D721Med (cell line): ENCODE data around the gene GRIA4.

Experiments
- DNase-seq: peaks from one replicate; pipeline ENCODE4 v3.0.0; 2011; ENCODE audit warnings: low spot score; ENCODE audit not compliant: insufficient read length
- FAIRE-seq: peaks from 2 replicates; lab custom pipeline; 2011; peaks lifted over from hg19 to GRCh38; lab: Jason Lieb, UNC
- TF ChIP-seq, protein P1 (sequence below): IDR thresholded peaks from 2 replicates; pipeline ENCODE4 v1.5.1; 2012; ENCODE audit warnings: mild to moderate bottlenecking, control low read depth; ENCODE audit not compliant: insufficient read depth; ENCODE audit errors: missing control alignments

The GRIA4 gene

DNA sequence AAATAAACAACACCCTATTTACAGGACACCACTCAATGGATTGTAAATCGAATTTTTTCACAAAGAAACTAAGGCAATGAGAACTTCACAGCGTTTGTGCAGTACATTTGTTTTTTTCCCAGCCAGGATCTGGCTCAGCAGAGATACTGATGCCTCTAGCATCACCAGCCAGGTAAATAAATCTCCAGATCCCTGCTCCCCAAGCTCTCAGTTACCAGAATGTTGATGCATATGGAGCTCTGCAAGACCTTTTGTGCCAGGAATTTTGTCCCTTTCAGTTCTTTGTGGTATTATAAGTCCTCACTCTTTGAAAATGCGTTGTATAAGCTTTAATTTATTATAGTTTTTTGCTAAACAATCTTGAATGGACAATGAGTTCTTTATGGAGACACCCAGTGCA is 274.6 kb downstream of the GRIA4 start:
- FAIRE-seq (no peak), DNase-seq (no peak)
- TF ChIP-seq, protein P1, sequence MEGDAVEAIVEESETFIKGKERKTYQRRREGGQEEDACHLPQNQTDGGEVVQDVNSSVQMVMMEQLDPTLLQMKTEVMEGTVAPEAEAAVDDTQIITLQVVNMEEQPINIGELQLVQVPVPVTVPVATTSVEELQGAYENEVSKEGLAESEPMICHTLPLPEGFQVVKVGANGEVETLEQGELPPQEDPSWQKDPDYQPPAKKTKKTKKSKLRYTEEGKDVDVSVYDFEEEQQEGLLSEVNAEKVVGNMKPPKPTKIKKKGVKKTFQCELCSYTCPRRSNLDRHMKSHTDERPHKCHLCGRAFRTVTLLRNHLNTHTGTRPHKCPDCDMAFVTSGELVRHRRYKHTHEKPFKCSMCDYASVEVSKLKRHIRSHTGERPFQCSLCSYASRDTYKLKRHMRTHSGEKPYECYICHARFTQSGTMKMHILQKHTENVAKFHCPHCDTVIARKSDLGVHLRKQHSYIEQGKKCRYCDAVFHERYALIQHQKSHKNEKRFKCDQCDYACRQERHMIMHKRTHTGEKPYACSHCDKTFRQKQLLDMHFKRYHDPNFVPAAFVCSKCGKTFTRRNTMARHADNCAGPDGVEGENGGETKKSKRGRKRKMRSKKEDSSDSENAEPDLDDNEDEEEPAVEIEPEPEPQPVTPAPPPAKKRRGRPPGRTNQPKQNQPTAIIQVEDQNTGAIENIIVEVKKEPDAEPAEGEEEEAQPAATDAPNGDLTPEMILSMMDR: no peak

DNA sequence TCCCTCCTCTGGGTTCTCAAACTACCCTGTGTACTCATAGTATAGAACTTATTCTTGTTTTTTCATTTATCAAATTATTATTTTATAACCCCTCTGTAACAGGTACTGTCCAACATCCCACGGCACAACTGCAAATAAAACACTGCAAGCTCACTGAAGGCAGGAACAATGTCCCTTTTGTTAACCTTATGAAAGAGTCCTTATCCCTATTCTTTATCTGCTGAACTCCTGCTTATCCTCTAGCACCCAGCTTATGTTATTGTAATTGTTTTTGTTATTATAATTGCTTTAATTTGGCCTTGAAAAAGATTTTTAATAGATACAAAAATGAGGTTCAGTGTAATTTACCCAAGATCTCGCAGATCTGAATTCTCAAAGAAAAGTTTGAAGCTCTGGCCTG is 281.8 kb downstream of the GRIA4 start:
- no peak for DNase-seq
- TF ChIP-seq, protein P1: no peak
- FAIRE-seq: no peak

DNA sequence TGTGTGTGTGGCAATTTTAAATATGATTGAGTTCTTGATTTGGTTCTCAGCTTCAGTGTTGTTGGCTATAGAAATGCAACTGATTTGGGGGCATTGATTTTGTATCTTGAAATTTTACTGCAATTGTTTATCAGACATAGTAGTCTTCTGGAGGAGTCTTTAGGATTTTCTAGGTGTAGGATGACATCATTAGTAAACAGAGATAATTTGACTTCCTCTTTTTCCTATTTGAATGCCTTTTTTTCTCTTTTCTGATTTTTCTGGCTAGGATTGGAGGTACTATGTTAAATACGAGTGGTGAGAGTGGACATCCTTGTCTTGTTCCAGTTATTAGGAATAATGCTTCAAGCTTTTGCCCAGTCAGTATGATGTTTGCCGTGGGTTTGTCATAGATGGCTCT is 287.3 kb downstream of the GRIA4 start:
- TF ChIP-seq, protein P1: no peak
- FAIRE-seq (no peak), DNase-seq (no peak)

DNA sequence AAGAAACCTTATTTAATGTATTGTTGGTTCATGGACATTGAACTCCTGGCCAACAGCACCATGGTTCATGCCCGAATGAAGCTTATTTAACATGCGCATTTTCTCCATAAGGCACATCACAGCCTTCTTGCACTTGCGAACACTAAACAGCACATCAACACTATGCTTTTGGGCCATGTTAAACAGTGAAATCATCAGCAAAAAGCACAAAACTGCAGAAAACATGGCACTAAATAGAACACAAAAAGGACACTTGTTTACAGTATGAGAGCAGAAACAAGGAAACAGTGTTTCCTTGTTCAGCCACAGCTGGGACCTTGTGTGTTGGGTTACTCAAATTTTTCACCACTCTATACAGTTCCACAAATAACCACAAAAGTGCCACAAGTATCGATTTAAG is 289.9 kb downstream of the GRIA4 start:
- DNase-seq: no peak
- TF ChIP-seq, protein P1: no peak
- FAIRE-seq: no peak

DNA sequence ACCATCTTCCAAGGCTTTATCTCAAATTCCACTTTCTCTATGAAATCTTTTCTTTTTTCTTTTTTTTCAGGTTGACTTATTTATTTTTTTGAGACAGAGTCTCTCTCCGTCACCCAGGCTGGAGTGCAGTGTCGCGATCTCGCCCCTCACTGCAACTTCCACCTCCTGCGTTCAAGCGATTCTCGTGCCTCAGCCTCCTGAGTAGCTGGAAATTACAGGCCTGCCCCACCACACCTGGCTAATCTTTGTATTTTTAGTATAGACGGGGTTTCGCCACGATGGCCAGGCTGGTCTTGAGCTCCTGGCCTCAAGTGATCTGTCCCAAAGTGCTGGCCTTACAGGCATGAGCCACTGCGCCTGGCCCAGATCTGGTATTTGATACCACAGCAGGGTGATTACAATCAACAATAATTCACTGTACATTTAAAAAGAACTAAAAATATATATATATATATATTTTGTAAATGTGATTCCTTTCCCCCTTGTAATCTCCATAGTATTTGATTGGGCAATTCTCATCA is 290.7 kb downstream of the GRIA4 start:
- FAIRE-seq: no peak
- no peak for DNase-seq
- TF ChIP-seq, protein P1: no peak

DNA sequence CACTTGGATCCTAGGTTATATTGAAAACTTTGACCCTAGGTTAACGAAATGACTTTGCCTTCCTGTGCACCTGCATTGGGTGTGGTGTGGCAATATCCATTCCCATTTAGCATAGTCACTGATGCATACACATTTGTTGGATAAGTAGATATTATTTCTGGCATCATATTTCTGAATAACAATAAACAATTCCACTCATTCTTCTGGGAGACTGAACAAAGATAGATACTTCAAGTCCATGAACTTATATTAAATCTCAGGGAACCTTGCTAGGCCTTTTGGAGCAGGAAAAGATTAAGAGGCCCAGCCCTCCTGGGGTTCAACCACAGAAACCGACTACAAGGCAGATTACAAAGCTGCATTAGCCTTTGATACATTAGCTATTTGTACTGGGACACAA is 293.2 kb downstream of the GRIA4 start:
- TF ChIP-seq, protein P1: no peak
- FAIRE-seq: no peak
- no peak for DNase-seq

DNA sequence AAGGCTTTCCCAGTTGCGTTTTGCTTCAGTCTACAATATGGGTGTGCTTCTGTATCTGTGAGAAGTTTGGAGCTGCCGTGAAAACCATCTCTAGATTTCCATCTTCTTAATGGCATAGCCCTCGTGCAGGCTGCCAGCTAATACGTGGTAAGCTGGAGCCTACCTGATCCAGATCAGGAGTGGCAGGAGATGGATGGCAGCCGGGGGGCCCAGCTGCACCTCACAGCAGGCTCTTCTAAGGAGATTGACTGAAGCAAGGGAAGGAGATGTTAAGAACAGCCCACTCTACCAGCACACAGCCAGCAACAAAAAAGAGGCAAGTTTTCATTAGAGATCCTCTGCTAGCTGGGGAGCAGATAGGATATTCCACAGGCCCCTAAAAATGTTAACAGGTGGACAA is 296.6 kb downstream of the GRIA4 start:
- DNase-seq: no peak
- FAIRE-seq: no peak
- TF ChIP-seq, protein P1: no peak
